K562 (cell line): ENCODE measurements around the gene FJX1. TPM values are rescaled to one million over a fixed set of nuclear protein-coding genes. Genes with fewer than 3 reads are reported as not detected.

Source experiments
- ATAC-seq: fragments of 200-7000 bp; cut with Tn5 transposase; 3 replicates; pipeline ENCODE4 v1.9.1; 2020; ENCODE audit warnings: moderate library complexity
- BruUV-seq: library from RNA; stranded (reverse); fragments of 400-500 nt; replicated peaks from 2 replicates; lab custom pipeline; 2021; lab: Mats Ljungman, UMichigan
- CTCF ChIA-PET: fragments of 300-600 bp; formaldehyde crosslinking; extraction: SDS; loops from one replicate; lab custom pipeline; 2021; ENCODE audit warnings: low intra/inter-chr PET ratio; lab: Yijun Ruan, JAX
- POLR2A ChIA-PET: fragments of 300-600, 350-650 bp; sonication (Branson Sonifier 250); formaldehyde crosslinking; extraction: SDS; loops from one replicate; lab custom pipeline; 2021; ENCODE audit warnings: antibody characterized with exemption, inconsistent platforms; lab: Yijun Ruan, JAX
- DNase-seq, 4 experiments: peaks; one replicate each; pipeline versions ENCODE4 v3.0.0 to v3.0.0-alpha.2; 2011 to 2018; ENCODE audit warnings: low spot score in 3 of 4, mixed read lengths in 3 of 4; ENCODE audit errors: extremely low read depth in 1 of 4
- FAIRE-seq: peaks from 2 replicates; lab custom pipeline; 2011; peaks lifted over from hg19 to GRCh38; lab: Jason Lieb, UNC
- H2AFZ ChIP-seq: 2 replicates; pipeline ENCODE4 v1.6.0; 2011; ENCODE audit warnings: low read depth, low read length, control low read depth, inconsistent platforms
- H3K27ac ChIP-seq: fragments of 200-600 bp; 3 replicates; pipeline ENCODE4 v1.8.0; 2011; ENCODE audit warnings: low read depth, mild to moderate bottlenecking, control low read depth, inconsistent platforms, low read length, moderate library complexity, mixed read lengths; ENCODE audit errors: extremely low read depth
- H3K27me3 ChIP-seq, 2 experiments: fragments of 300-600 bp in 1 of 2; 2 replicates in 1 of 2; 3 replicates in 1 of 2; pipeline versions ENCODE4 v1.6.0 to v1.8.0; 2011; ENCODE audit warnings: inconsistent platforms in 2 of 2, low read length in 2 of 2, mild to moderate bottlenecking in 1 of 2, mixed read lengths in 1 of 2, moderate library complexity in 1 of 2; ENCODE audit not compliant: control insufficient read depth in 2 of 2, insufficient read depth in 2 of 2
- H3K36me3 ChIP-seq: fragments of 300-600 bp; 3 replicates; pipeline ENCODE4 v1.8.0; 2011; ENCODE audit warnings: mild to moderate bottlenecking, low read length, inconsistent platforms; ENCODE audit not compliant: control insufficient read depth, insufficient read depth
- H3K4me1 ChIP-seq, 2 experiments: fragments of 200-600 bp in 1 of 2; replicated peaks in 1 of 2; 2 replicates in 1 of 2; 3 replicates in 1 of 2; pipeline versions ENCODE4 v1.5.1 to v1.8.0; 2011; ENCODE audit warnings: inconsistent platforms in 2 of 2, low read length in 2 of 2, mild to moderate bottlenecking in 1 of 2, mixed read lengths in 1 of 2, moderate library complexity in 1 of 2; ENCODE audit not compliant: control insufficient read depth in 2 of 2, insufficient read depth in 2 of 2
- H3K4me2 ChIP-seq: 2 replicates; pipeline ENCODE4 v1.6.1; 2011; ENCODE audit warnings: low read length, control low read depth, inconsistent platforms, mixed read lengths; ENCODE audit not compliant: insufficient read depth
- H3K4me3 ChIP-seq: fragments of 200-600 bp; sonication (generic), shearing (Covaris generic); 2 replicates; pipeline ENCODE4 v1.5.1; 2016; ENCODE audit warnings: control low read depth, inconsistent platforms
- H3K79me2 ChIP-seq: fragments of 200-600 bp; 3 replicates; pipeline ENCODE4 v1.8.0; 2011; ENCODE audit warnings: low read length, inconsistent platforms; ENCODE audit not compliant: control insufficient read depth, insufficient read depth
- H3K9ac ChIP-seq, 2 experiments: 2 replicates each; pipeline versions ENCODE4 v1.6.0 to v1.6.1; 2011; ENCODE audit warnings: low read depth in 2 of 2, low read length in 2 of 2, control low read depth in 1 of 2, inconsistent platforms in 1 of 2, mild to moderate bottlenecking in 1 of 2, mixed read lengths in 1 of 2; ENCODE audit not compliant: insufficient read depth in 1 of 2
- H3K9me1 ChIP-seq: one replicate; pipeline ENCODE4 v1.6.0; 2011; ENCODE audit warnings: inconsistent platforms, mild to moderate bottlenecking, low read length, moderate library complexity; ENCODE audit not compliant: control insufficient read depth, insufficient read depth
- H3K9me3 ChIP-seq: replicated peaks from 2 replicates; pipeline ENCODE4 v1.5.1; 2011; ENCODE audit warnings: low read depth, low read length, inconsistent platforms; ENCODE audit not compliant: control insufficient read depth, insufficient read depth
- H4K20me1 ChIP-seq: replicated peaks from 2 replicates; pipeline ENCODE4 v1.6.1; 2011; ENCODE audit warnings: low read length, inconsistent platforms, mixed read lengths; ENCODE audit not compliant: control insufficient read depth, insufficient read depth
- MEF2A ChIP-seq: IDR thresholded peaks from 2 replicates; pipeline ENCODE4 v1.6.1; 2011; ENCODE audit warnings: low read depth, mild to moderate bottlenecking, low read length, moderate library complexity; ENCODE audit not compliant: control insufficient read depth
- NCOA6 ChIP-seq: fragments of 450-650 bp; IDR thresholded peaks from 2 replicates; pipeline ENCODE4 v1.6.1; 2017; ENCODE audit warnings: mild to moderate bottlenecking
- PHB ChIP-seq: fragments of 250-450 bp; sonication (Bioruptor Pico); IDR thresholded peaks from 2 replicates; pipeline ENCODE4 v1.5.0; 2021
- RFX7 ChIP-seq: fragments of 250-450 bp; sonication (Bioruptor Pico); IDR thresholded peaks from 2 replicates; pipeline ENCODE4 v1.5.1; 2021; ENCODE audit warnings: mild to moderate bottlenecking
- SMAD3 ChIP-seq: fragments of 450-650 bp; formaldehyde crosslinking; conservative IDR thresholded peaks from 2 replicates; pipeline ENCODE4 v1.4.0; 2020; ENCODE audit warnings: mild to moderate bottlenecking
- SUPT5H ChIP-seq: fragments of 450-650 bp; IDR thresholded peaks from 2 replicates; pipeline ENCODE4 v1.6.1; 2016
- TBL1XR1 ChIP-seq, 2 experiments: IDR thresholded peaks; 2 replicates each; pipeline ENCODE4 v1.6.1; 2012; ENCODE audit warnings: improper control_type of control experiment in 2 of 2, low read length in 2 of 2, mild to moderate bottlenecking in 1 of 2
- TCF7 ChIP-seq: sonication (generic); IDR thresholded peaks from 2 replicates; pipeline ENCODE4 v1.6.1; 2016; ENCODE audit warnings: antibody characterized with exemption, borderline replicate concordance
- ZNF12 ChIP-seq: sonication (generic); formaldehyde crosslinking; IDR thresholded peaks from 2 replicates; pipeline ENCODE4 v1.4.0; 2020; ENCODE audit warnings: mild to moderate bottlenecking, missing genetic modification reagents
- ZNF232 ChIP-seq: sonication (generic); formaldehyde crosslinking; IDR thresholded peaks from 2 replicates; pipeline ENCODE4 v1.8.0; 2022; ENCODE audit warnings: mild to moderate bottlenecking, missing genetic modification reagents
- WGBS: fragments of 100-300 bp; shearing (Covaris generic); methylation state at CpG from one replicate; pipeline ENCODE4 v1.1.6; 2016; ENCODE audit warnings: low coverage, mixed read lengths; ENCODE audit not compliant: insufficient coverage; ENCODE audit errors: missing lambda C conversion rate; 5-methylcytosine and 5-hydroxymethylcytosine counted together
- in situ Hi-C: fragments of 300-500 bp; cut with MboI; formaldehyde crosslinking; loops from 4 replicates; pipeline ENCODE4 v1.15.0; 2018; ENCODE audit warnings: inconsistent platforms, mixed read lengths
- intact Hi-C: fragments of 100-400 bp; cut with micrococcal nuclease; formaldehyde crosslinking; loops from 2 replicates; pipeline ENCODE4 v1.14.2; 2022
- polyA plus RNA-seq, 8 experiments: library from polyadenylated mRNA; depleted of rRNA in 4 of 8; stranded (reverse) in 5 of 8; unstranded in 3 of 8; fragments of >200 nt; fragmentation: Nextera tagmentation in 2 of 8; fragmentation: Illumina TruSeq in 1 of 8; extraction: Ambion mirVana in 2 of 8; extraction: Trizol in 1 of 8; gene quantifications; 2 replicates each; pipeline versions ENCODE4 v1.2.1 to v1.2.3, GENCODE V29; 2011 to 2014; ENCODE audit warnings: inconsistent platforms in 1 of 8, missing spikeins in 1 of 8
- total RNA-seq, 7 experiments: library from RNA; depleted of rRNA in 6 of 7; stranded (reverse); fragments of >200 nt in 6 of 7; fragmentation: Illumina TruSeq in 2 of 7; extraction: Trizol in 2 of 7; gene quantifications; 2 replicates each; pipeline versions ENCODE4 v1.2.1 to v1.2.3, GENCODE V29; 2011 to 2021; ENCODE audit warnings: low replicate concordance in 1 of 7
- TF ChIP-seq, protein P1 (sequence below): fragments of 450-650 bp; IDR thresholded peaks from 2 replicates; pipeline ENCODE4 v1.7.0; 2016; ENCODE audit warnings: borderline replicate concordance
- TF ChIP-seq, protein P2 (sequence below): fragments of 250-450 bp; sonication (Bioruptor Pico); IDR thresholded peaks from 2 replicates; pipeline ENCODE4 v1.8.0; 2021; ENCODE audit warnings: mild to moderate bottlenecking, moderate library complexity

The FJX1 gene
- total and polyA plus RNA-seq, 9 of the 15 experiments (the other 6 are each of a cell fraction or from before 2014, with no cell fraction given), result 0.10 to 2.7 (median 0.72) TPM

DNA sequence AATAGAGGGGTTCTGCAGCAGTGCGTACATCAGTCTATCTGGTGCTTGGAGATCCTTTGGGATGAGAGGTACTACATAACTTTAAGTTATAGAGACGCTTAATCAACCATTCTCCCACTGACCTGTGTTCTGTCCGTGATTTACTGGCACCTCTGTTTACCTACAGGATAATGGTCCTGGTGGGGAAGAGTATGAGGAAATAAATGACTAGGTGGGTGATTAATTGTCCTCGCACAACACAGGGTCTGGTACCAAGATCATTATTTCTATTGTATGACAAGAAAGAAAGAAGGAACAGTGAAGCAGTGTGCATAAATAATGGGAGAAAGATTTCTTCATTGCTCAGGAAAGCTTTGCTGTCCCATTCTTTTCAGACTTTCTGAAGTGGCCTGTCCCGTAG, 32.8 kb upstream of the FJX1 start:
- in situ Hi-C loops (no loop called here), intact Hi-C loops (no loop called here)
- Histone ChIP-seq H3K4me3 (no peak overlapping the region), H3K36me3 (no peaks in the 10 kb centered on the region), H3K79me2 (no peaks in the 10 kb centered on the region), H4K20me1 (no peaks in the 10 kb centered on the region), H3K4me1 (no peaks in the 10 kb centered on the region), H3K27ac (no peak overlapping the region), H2AFZ (no peak overlapping the region), H3K9me3 (no peaks in the 10 kb centered on the region), H3K4me2 (no peak overlapping the region), H3K9me1 (no peaks in the 10 kb centered on the region), H3K9ac (no peak overlapping the region), H3K27me3 (peaks cover 0 to 4% of the 10 kb centered on the region in 2 experiments; a peak in 1 of 5 replicates)
- DNase-seq (no peak), FAIRE-seq (no peak), ATAC-seq (no peak)
- BruUV-seq, result no TSS peak
- TF ChIP-seq ZNF232 (CRISPR knock-in tag), result no peak
- no peak for TF ChIP-seq PHB
- no peak for TF ChIP-seq ZNF12
- no peak for TF ChIP-seq MEF2A
- no peak for TF ChIP-seq SUPT5H
- no peak for TF ChIP-seq NCOA6
- TF ChIP-seq, protein P1, sequence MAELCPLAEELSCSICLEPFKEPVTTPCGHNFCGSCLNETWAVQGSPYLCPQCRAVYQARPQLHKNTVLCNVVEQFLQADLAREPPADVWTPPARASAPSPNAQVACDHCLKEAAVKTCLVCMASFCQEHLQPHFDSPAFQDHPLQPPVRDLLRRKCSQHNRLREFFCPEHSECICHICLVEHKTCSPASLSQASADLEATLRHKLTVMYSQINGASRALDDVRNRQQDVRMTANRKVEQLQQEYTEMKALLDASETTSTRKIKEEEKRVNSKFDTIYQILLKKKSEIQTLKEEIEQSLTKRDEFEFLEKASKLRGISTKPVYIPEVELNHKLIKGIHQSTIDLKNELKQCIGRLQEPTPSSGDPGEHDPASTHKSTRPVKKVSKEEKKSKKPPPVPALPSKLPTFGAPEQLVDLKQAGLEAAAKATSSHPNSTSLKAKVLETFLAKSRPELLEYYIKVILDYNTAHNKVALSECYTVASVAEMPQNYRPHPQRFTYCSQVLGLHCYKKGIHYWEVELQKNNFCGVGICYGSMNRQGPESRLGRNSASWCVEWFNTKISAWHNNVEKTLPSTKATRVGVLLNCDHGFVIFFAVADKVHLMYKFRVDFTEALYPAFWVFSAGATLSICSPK, result no peak
- no peak for TF ChIP-seq RFX7 (CRISPR knock-in tag)
- TF ChIP-seq, protein P2, sequence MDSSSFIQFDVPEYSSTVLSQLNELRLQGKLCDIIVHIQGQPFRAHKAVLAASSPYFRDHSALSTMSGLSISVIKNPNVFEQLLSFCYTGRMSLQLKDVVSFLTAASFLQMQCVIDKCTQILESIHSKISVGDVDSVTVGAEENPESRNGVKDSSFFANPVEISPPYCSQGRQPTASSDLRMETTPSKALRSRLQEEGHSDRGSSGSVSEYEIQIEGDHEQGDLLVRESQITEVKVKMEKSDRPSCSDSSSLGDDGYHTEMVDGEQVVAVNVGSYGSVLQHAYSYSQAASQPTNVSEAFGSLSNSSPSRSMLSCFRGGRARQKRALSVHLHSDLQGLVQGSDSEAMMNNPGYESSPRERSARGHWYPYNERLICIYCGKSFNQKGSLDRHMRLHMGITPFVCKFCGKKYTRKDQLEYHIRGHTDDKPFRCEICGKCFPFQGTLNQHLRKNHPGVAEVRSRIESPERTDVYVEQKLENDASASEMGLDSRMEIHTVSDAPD (CRISPR knock-in tag), result no peak
- no peak for TF ChIP-seq SMAD3 (CRISPR knock-in tag)
- no peak for TF ChIP-seq TCF7
- TF ChIP-seq TBL1XR1 (IDR thresholded peaks at IDR 0.05; ENCODE audit: low read length in 2 of 2), result no peak
- CTCF ChIA-PET, result no interaction called here
- 0% methylated on average over 5 of the region's 5 CpGs for WGBS
- POLR2A ChIA-PET, result no interaction called here
